Retinal pigment epithelial cell (primary cell): ENCODE measurements around the gene TGFBR3.
A peak's percentile ranks its signal among the peaks of the same experiment; 100 is the strongest.

ENCODE experiments used
- DNase-seq: peaks from one replicate; pipeline ENCODE4 v3.0.0-alpha.2; 2010; ENCODE audit warnings: low read depth
- H3K4me3 ChIP-seq: 2 replicates; pipeline ENCODE4 v1.5.1; 2011; ENCODE audit warnings: mild to moderate bottlenecking, low read length, control low read depth, moderate library complexity
- CTCF ChIP-seq: conservative IDR thresholded peaks from 2 replicates; pipeline ENCODE4 v1.5.1; 2011; ENCODE audit warnings: low read depth, low read length, control low read depth, inconsistent platforms

Gene TGFBR3

GRCh38 chr1:91895832-91896556 is 10.0 kb upstream of the TGFBR3 start:
- DNase-seq: no peak
- H3K4me3 ChIP-seq: no peak overlapping the region
- no peak for TF ChIP-seq CTCF

GRCh38 chr1:91894036-91894761 is 8.2 kb upstream of the TGFBR3 start:
- no peak for TF ChIP-seq CTCF
- no peak overlapping the region for H3K4me3 ChIP-seq
- no peak for DNase-seq

GRCh38 chr1:91891969-91892368 is 6.0 kb upstream of the TGFBR3 start:
- TF ChIP-seq CTCF: no peak

GRCh38 chr1:91891454-91891853 is 5.5 kb upstream of the TGFBR3 start:
- H3K4me3 ChIP-seq: no peak overlapping the region
- no peak for DNase-seq
- TF ChIP-seq CTCF: no peak

More at GRCh38 chr1:91891969-91892368, 6.0 kb upstream of the TGFBR3 start:
- no peak for DNase-seq
- H3K4me3 ChIP-seq: no peak overlapping the region

GRCh38 chr1:91889717-91890459 is 3.9 kb upstream of the TGFBR3 start:
- no peak overlapping the region for H3K4me3 ChIP-seq
- no peak for TF ChIP-seq CTCF
- DNase-seq: peak; percentile 76

- H3K4me3 ChIP-seq: peak overlapping the region; percentile 71
- no peak for DNase-seq
- TF ChIP-seq CTCF: no peak
Observed at GRCh38 chr1:91885213-91885715, 687 bp downstream of the TGFBR3 start.
